Measurements from ENCODE around the gene CHST8.

The CHST8 gene

GRCh38 chr19:33713194-33713593, 91.4 kb downstream of the CHST8 start:
- no peak for DNase-seq (ENCODE audit: low read depth in 3 of 3)

- DNase-seq (ENCODE audit: low read depth in 3 of 3): no peak
Observed at GRCh38 chr19:33714149-33714548, 92.4 kb downstream of the CHST8 start.

GRCh38 chr19:33715462-33715861, 93.7 kb downstream of the CHST8 start:
- DNase-seq (ENCODE audit: low read depth in 3 of 3): no peak

GRCh38 chr19:33717878-33718277, 96.1 kb downstream of the CHST8 start:
- DNase-seq (ENCODE audit: low read depth in 3 of 3): no peak

GRCh38 chr19:33718651-33719254, 97.0 kb downstream of the CHST8 start:
- DNase-seq (ENCODE audit: low read depth in 3 of 3): no peak

- DNase-seq (ENCODE audit: low read depth in 3 of 3): no peak
Observed at GRCh38 chr19:33719366-33720154, 97.8 kb downstream of the CHST8 start.

- DNase-seq (ENCODE audit: low read depth in 3 of 3): no peak
Observed at GRCh38 chr19:33720155-33720493, 98.4 kb downstream of the CHST8 start.

- no peak for DNase-seq (ENCODE audit: low read depth in 3 of 3)
Observed at GRCh38 chr19:33720691-33721682, 99.2 kb downstream of the CHST8 start.

GRCh38 chr19:33721735-33722297, 100.1 kb downstream of the CHST8 start:
- no peak for DNase-seq (ENCODE audit: low read depth in 3 of 3)

GRCh38 chr19:33722456-33723239, 100.9 kb downstream of the CHST8 start:
- DNase-seq (ENCODE audit: low read depth in 3 of 3): no peak

GRCh38 chr19:33723512-33723911, 101.8 kb downstream of the CHST8 start:
- DNase-seq (ENCODE audit: low read depth in 3 of 3): no peak

- DNase-seq (ENCODE audit: low read depth in 3 of 3): no peak
Observed at GRCh38 chr19:33724021-33724720, 102.4 kb downstream of the CHST8 start.

GRCh38 chr19:33724721-33725060, 102.9 kb downstream of the CHST8 start:
- no peak for DNase-seq (ENCODE audit: low read depth in 3 of 3)

GRCh38 chr19:33725567-33725966, 103.8 kb downstream of the CHST8 start:
- DNase-seq (ENCODE audit: low read depth in 3 of 3): no peak

- DNase-seq (ENCODE audit: low read depth in 3 of 3): no peak
Observed at GRCh38 chr19:33726756-33727155, 105.0 kb downstream of the CHST8 start.

- DNase-seq (ENCODE audit: low read depth in 3 of 3): no peak
Observed at GRCh38 chr19:33727331-33727998, 105.7 kb downstream of the CHST8 start.

- DNase-seq (ENCODE audit: low read depth in 3 of 3): no peak
Observed at GRCh38 chr19:33728141-33728540, 106.4 kb downstream of the CHST8 start.

GRCh38 chr19:33730858-33731607, 109.3 kb downstream of the CHST8 start:
- DNase-seq (ENCODE audit: low read depth in 3 of 3): no peak

- DNase-seq (ENCODE audit: low read depth in 3 of 3): no peak
Observed at GRCh38 chr19:33731881-33732280, 110.1 kb downstream of the CHST8 start.
